Left cardiac atrium (tissue), 4 donors: ENCODE measurements around the gene ERMN. TPM values are rescaled to one million over a fixed set of nuclear protein-coding genes. Genes with fewer than 3 reads are reported as not detected.
"Not testable (repeated sequence)": the region's sequence is repeated elsewhere in the genome, so short reads cannot be mapped to it uniquely, and the experiment has no call there.

Source experiments
- ATAC-seq, 2 donors: fragments of 200-7000 bp; cut with Tn5 transposase; one replicate each; pipeline ENCODE4 v1.9.1; 2020; ENCODE audit warnings: mild to moderate bottlenecking in 2 of 2, moderate library complexity in 2 of 2
- DNase-seq: peaks from one replicate; pipeline ENCODE4 v3.0.0-alpha.2; 2020
- intact Hi-C, 2 donors: fragments of 100-400 bp; cut with DNase I; formaldehyde crosslinking; loops; one replicate each; pipeline versions ENCODE4 v1.14.1 to v1.15.1; 2022 to 2023
- total RNA-seq, 2 donors: library from RNA; stranded (reverse); fragmentation: NEBNext Ultra II Directional; extraction: Animal tissue kit (Norgen Biotek cat#: 25700); gene quantifications; one replicate each; pipeline ENCODE4 v1.2.1, GENCODE V29; 2021
- donor health status: DM: no; HTN: yes; CAD: no.
- donor health status: DM: no; HTN: yes; CAD: no; lungs with severe emphysema.
- donor health status: DM: yes; HTN: yes; CAD: no.
- donor health status: Dilated cardiomyopathy.

Gene ERMN
- total RNA-seq, 2 donors from 2014 or later = 0.37 TPM; not detected in 1

- DNase-seq = no peak
- no peak for ATAC-seq
- intact Hi-C loops = loop anchor here (10.0 kb wide), 2 partner anchors 290 to 700 kb away; no protein-coding TSS in a partner anchor
Observed at GRCh38 chr2:157304811-157305722, 20.6 kb downstream of the ERMN start.

GRCh38 chr2:157303612-157304011 lies 22.0 kb downstream of the ERMN start:
- intact Hi-C loops = loop anchor here (2.0 to 10.0 kb wide), 3 partner anchors 289 to 701 kb away; no protein-coding TSS in a partner anchor
- DNase-seq (no peak), ATAC-seq (no peak)

- no peak for DNase-seq
- intact Hi-C loops = loop anchor here (2.0 to 10.0 kb wide), 3 partner anchors 290 to 702 kb away; no protein-coding TSS in a partner anchor
- peak; percentile 55 to 67 for ATAC-seq
Observed at GRCh38 chr2:157302492-157303099, 23.0 kb downstream of the ERMN start.

- ATAC-seq (no peak), DNase-seq (no peak)
- intact Hi-C loops = loop anchor here (10.0 kb wide), 2 partner anchors 293 to 703 kb away; no protein-coding TSS in a partner anchor
Observed at GRCh38 chr2:157301307-157301706, 24.3 kb downstream of the ERMN start.

GRCh38 chr2:157296958-157297357 lies 28.7 kb downstream of the ERMN start:
- DNase-seq (no peak), ATAC-seq (no peak)
- intact Hi-C loops = no loop called here

- DNase-seq = no peak
- ATAC-seq = no peak
- intact Hi-C loops = no loop called here
Observed at GRCh38 chr2:157296490-157296889, 29.1 kb downstream of the ERMN start.

- ATAC-seq (no peak), DNase-seq (no peak)
- intact Hi-C loops = no loop called here
Observed at GRCh38 chr2:157292853-157293252, 32.8 kb downstream of the ERMN start.

DNA sequence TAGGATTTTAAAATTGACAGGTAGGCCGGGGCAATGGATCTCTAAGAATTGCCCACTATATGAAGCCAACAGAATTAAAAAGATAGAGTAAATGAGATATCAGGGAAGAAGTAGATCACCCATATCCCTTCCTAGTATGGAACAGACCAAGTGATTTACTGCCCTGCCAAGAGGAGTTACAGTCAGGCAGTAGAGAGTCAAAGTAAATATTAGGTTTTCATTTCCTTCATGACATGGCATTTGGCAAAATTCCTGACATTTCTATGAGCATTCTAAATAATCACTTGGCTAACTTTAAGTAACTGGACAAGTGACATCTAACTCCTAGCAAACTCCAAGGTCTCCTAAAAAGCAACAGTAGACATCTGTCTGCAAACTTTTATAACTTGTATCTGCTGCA lies 34.6 kb downstream of the ERMN start:
- intact Hi-C loops = no loop called here
- no peak for ATAC-seq
- DNase-seq = no peak

- DNase-seq (no peak), ATAC-seq (no peak)
- intact Hi-C loops = no loop called here
Observed at GRCh38 chr2:157290525-157290924, 35.1 kb downstream of the ERMN start.

DNA sequence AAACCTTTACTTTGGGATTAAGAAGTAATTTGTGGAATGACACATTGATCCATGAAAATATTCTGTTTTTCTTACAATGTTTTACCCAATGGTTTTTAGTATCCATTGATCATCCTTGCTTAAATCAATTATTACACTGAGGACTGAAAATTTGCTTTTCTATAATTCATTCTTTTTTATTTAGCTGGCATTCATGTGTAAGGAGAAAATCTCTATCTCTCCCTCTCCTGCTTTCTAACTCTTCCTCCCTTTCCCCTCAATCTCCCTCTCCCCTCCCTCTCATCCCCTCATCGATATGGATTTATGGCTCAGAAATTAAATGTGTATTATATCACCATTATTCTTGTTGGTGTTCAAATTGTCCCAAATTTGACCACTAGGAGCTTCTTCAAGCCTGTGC lies 38.5 kb downstream of the ERMN start:
- ATAC-seq = no peak
- intact Hi-C loops = no loop called here
- DNase-seq = no peak

DNA sequence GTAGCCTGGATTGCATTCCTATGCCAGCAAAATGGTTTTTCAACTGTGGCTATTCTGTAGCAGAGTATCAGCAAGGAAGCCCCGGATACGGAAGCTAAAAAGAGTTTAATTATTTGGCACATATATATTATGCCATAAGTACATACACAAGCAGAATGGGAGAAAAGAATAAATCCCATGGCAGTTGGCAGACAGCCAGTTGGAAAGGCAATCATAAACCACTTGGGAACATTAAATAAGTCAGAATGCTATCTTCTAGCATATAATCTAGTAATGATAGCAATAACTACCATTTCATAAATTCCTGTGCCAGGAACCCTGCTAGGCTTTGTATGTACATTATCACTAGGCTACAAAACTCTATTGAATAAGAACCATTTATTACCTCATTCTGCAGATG lies 42.2 kb downstream of the ERMN start:
- ATAC-seq (no peak), DNase-seq (no peak)
- intact Hi-C loops = no loop called here

GRCh38 chr2:157281316-157281715 lies 44.3 kb downstream of the ERMN start:
- intact Hi-C loops = no loop called here
- ATAC-seq (no peak), DNase-seq (no peak)

DNA sequence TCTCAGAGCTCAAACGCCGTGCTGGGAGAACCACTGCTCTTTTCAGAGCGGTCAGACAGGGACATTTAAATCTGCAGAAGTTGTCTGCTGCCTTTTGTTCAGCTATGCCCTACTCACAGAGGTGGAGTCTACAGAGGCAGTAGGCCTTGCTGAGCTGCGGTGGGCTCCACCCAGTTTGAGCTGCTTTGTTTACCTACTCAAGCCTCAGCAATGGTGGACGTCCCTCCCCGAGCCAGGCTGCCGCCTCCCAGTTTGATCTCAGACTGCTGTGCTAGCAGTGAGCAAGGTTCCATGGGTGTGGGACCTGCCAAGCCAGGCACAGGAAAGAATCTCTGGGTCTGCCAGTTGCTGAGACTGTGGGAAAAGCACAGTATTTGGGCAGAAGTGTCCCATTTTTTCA lies 46.3 kb downstream of the ERMN start:
- DNase-seq, ATAC-seq, intact Hi-C loops: not testable (repeated sequence)

DNA sequence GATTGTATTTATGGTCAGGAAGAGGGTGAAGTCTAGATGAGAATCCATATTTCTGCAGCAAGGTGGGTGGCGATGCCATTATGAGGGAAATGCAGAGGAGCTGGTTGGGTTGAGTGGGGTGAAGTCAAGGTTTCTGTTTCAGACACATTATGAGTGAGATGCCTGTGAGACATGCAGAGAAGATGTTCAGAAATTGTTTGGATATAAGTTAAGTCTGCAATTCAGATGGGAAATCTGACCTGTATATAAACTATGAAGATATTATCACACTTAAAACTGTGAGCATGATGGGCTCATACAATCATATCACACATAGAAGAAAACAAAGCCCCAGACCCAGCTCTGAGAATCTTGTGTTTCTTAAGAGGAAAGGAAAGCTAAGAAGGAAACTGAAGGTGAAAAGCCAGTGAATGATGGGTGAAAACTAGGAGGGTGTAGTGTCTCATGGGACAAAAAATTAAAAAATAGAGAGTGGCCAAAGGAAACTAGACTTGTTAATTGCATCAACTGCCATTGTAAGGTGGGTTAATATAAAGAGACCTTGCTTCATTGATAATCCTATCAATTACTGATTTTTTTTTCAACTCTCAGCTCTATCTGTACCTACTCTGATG lies 53.9 kb downstream of the ERMN start:
- intact Hi-C loops = no loop called here
- ATAC-seq (no peak), DNase-seq (no peak)

DNA sequence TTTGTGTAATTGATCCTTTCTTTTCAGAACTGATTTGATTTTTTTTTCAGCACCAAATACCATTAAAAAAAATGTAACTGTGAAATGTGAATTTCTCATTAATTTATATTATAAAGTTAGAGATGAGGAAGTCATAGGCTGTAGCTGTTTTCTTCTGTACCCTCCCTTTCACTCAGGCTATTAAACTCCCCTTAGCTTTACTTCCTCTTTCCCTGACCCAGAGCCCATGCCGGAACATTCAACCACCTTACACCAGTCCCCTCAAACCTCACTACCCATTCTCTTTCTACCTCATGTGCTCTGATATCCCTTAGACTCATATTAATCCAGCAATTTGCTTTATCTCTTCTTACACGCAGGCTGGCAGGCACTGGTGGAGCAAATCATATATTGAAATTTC lies 55.7 kb downstream of the ERMN start:
- ATAC-seq (no peak), DNase-seq (no peak)
- intact Hi-C loops = no loop called here

- intact Hi-C loops = no loop called here
- DNase-seq = no peak
- no peak for ATAC-seq
Observed at GRCh38 chr2:157269060-157269459, 56.6 kb downstream of the ERMN start.
